A549 (cell line): ENCODE results near the gene PDK4. TPM values are rescaled to one million over a fixed set of nuclear protein-coding genes. Genes with fewer than 3 reads are reported as not detected.

ENCODE experiments used
- ATAC-seq, 2 experiments: fragments of 200-7000 bp in 1 of 2; fragments of >200 bp in 1 of 2; cut with Nextera tagmentation in 1 of 2; cut with Tn5 transposase in 1 of 2; 3 replicates each; pipeline versions ENCODE4 v1.8.0 to v1.9.1; 2018 to 2020; ENCODE audit warnings: mild to moderate bottlenecking in 1 of 2, moderate library complexity in 1 of 2
- CTCF ChIA-PET: fragments of 300-600 bp; sonication (Branson Sonifier 250); formaldehyde crosslinking; extraction: SDS; loops from one replicate; lab custom pipeline; 2021; ENCODE audit warnings: antibody characterized with exemption, inconsistent platforms; lab: Yijun Ruan, JAX
- POLR2A ChIA-PET: fragments of 350-600 bp; formaldehyde crosslinking; extraction: SDS; loops from one replicate; lab custom pipeline; 2021; ENCODE audit warnings: antibody characterized with exemption, inconsistent platforms; lab: Yijun Ruan, JAX
- DNase-seq, 2 experiments: peaks; one replicate each; pipeline versions ENCODE4 v3.0.0 to v3.0.0-alpha.2; 2011 to 2016; ENCODE audit warnings: low read depth in 1 of 2, low spot score in 1 of 2
- FAIRE-seq: peaks from 2 replicates; lab custom pipeline; 2011; peaks lifted over from hg19 to GRCh38; lab: Jason Lieb, UNC
- H3K27ac ChIP-seq, 2 experiments: fragments of >200 bp; sonication (Bioruptor Twin); formaldehyde crosslinking; 3 replicates each; pipeline ENCODE4 v1.5.1; 2016 to 2017
- H3K4me1 ChIP-seq: fragments of >200 bp; sonication (Bioruptor Twin); formaldehyde crosslinking; 3 replicates; pipeline ENCODE4 v1.6.1; 2016
- H3K4me2 ChIP-seq: fragments of >200 bp; sonication (Bioruptor Twin); formaldehyde crosslinking; 3 replicates; pipeline ENCODE4 v1.6.1; 2016
- H3K4me3 ChIP-seq: fragments of >200 bp; sonication (Bioruptor Twin); formaldehyde crosslinking; 3 replicates; pipeline ENCODE4 v1.5.1; 2016
- H3K9me3 ChIP-seq: fragments of >200 bp; sonication (Bioruptor Twin); formaldehyde crosslinking; 3 replicates; pipeline ENCODE4 v1.6.1; 2016
- ATOH8 ChIP-seq: fragments of 250-450 bp; sonication (Bioruptor Pico); IDR thresholded peaks from 2 replicates; pipeline ENCODE4 v1.5.0; 2020; ENCODE audit warnings: low read depth, mild to moderate bottlenecking, moderate library complexity
- BCL3 ChIP-seq: fragments of >200 bp; sonication (Bioruptor Twin); formaldehyde crosslinking; IDR thresholded peaks from 3 replicates; pipeline ENCODE4 v1.6.1; 2016
- CBX2 ChIP-seq: fragments of 200-600 bp; sonication (generic); IDR thresholded peaks from 2 replicates; pipeline ENCODE4 v1.6.1; 2016; ENCODE audit warnings: low read depth, mild to moderate bottlenecking, borderline replicate concordance
- CEBPB ChIP-seq, 2 experiments: fragments of >200 bp in 1 of 2; sonication (Bioruptor Twin) in 1 of 2; formaldehyde crosslinking in 1 of 2; IDR thresholded peaks; 2 replicates each; pipeline ENCODE4 v1.6.1; 2012 to 2016
- FOSL2 ChIP-seq, 2 experiments: fragments of 450-650 bp in 1 of 2; fragments of >200 bp in 1 of 2; sonication (Bioruptor Twin) in 1 of 2; formaldehyde crosslinking; IDR thresholded peaks; 2 replicates each; pipeline versions ENCODE4 v1.5.0 to v1.6.1; 2016 to 2020; ENCODE audit warnings: mild to moderate bottlenecking in 1 of 2, moderate library complexity in 1 of 2
- HEYL ChIP-seq: fragments of 250-450 bp; sonication (Bioruptor Pico); IDR thresholded peaks from 2 replicates; pipeline ENCODE4 v1.8.0; 2021; ENCODE audit warnings: mild to moderate bottlenecking, moderate library complexity
- HOXB13 ChIP-seq: fragments of 250-450 bp; sonication (Bioruptor Pico); IDR thresholded peaks from 2 replicates; pipeline ENCODE4 v1.5.0; 2020; ENCODE audit warnings: low read depth, mild to moderate bottlenecking, moderate library complexity
- JUN ChIP-seq, 2 experiments: fragments of >200 bp; sonication (Bioruptor Twin); formaldehyde crosslinking; IDR thresholded peaks; 2 replicates in 1 of 2; 3 replicates in 1 of 2; pipeline ENCODE4 v1.6.1; 2016 to 2017
- MAFK ChIP-seq: fragments of 450-650 bp; IDR thresholded peaks from 2 replicates; pipeline ENCODE4 v1.6.1; 2014; ENCODE audit not compliant: partially characterized antibody
- MAZ ChIP-seq: fragments of 150-350 bp; IDR thresholded peaks from 2 replicates; pipeline ENCODE4 v1.6.1; 2014; ENCODE audit warnings: antibody characterized with exemption, low read depth, low read length, borderline replicate concordance
- NPAS2 ChIP-seq: fragments of 250-450 bp; sonication (Bioruptor Pico); IDR thresholded peaks from 2 replicates; pipeline ENCODE4 v1.8.0; 2022; ENCODE audit warnings: mild to moderate bottlenecking, moderate library complexity, borderline replicate concordance
- RAD21 ChIP-seq, 2 experiments: fragments of >200 bp in 1 of 2; sonication (Bioruptor Twin) in 1 of 2; formaldehyde crosslinking in 1 of 2; IDR thresholded peaks in 1 of 2; conservative IDR thresholded peaks in 1 of 2; 2 replicates in 1 of 2; 3 replicates in 1 of 2; pipeline ENCODE4 v1.6.1; 2012 to 2018; ENCODE audit warnings: inconsistent platforms in 1 of 2
- RCOR1 ChIP-seq: fragments of 150-350 bp; IDR thresholded peaks from 2 replicates; pipeline ENCODE4 v1.6.1; 2014; ENCODE audit warnings: antibody characterized with exemption, low read length, low read depth
- SMC3 ChIP-seq: fragments of >200 bp; sonication (Bioruptor Twin); formaldehyde crosslinking; IDR thresholded peaks from 3 replicates; pipeline ENCODE4 v1.6.1; 2018; ENCODE audit warnings: inconsistent platforms
- WGBS: methylation state at CpG from one replicate; pipeline ENCODE4 v1.1.6; 2017; ENCODE audit errors: missing lambda C conversion rate; 5-methylcytosine and 5-hydroxymethylcytosine counted together
- polyA plus RNA-seq, 4 experiments: library from polyadenylated mRNA; depleted of rRNA in 3 of 4; stranded (reverse); fragments of >200 nt; fragmentation: RNase III in 1 of 4; extraction: RNeasy Plus Mini Kit Qiagen cat#74134 plus additional on column Dnase treatment in 1 of 4; gene quantifications; 2 replicates in 3 of 4; 3 replicates in 1 of 4; pipeline ENCODE4 v1.2.3, GENCODE V29; 2011 to 2017
- TF ChIP-seq, protein P1 (sequence below): fragments of 150-350 bp; IDR thresholded peaks from 2 replicates; pipeline ENCODE4 v1.6.1; 2014; ENCODE audit warnings: low read depth, mild to moderate bottlenecking, low read length
- TF ChIP-seq, protein P2 (sequence below): fragments of >200 bp; sonication (Bioruptor Twin); formaldehyde crosslinking; IDR thresholded peaks from 3 replicates; pipeline ENCODE4 v1.5.1; 2016

The PDK4 gene
- polyA plus RNA-seq, 2 of the 4 experiments (the other 2 are of a cell fraction): 8.6 to 21.9 TPM

GRCh38 chr7:95545007-95545615 is 51.2 kb downstream of the PDK4 start:
- H3K27ac ChIP-seq: peak overlapping the region; percentile 67
- FAIRE-seq (peak; percentile 49), ATAC-seq (peak; percentile 92 to 95), DNase-seq (peak; percentile 68 to 71)
- H3K4me2 ChIP-seq: peak overlapping the region; percentile 73
- peaks cover 24% of the 10 kb centered on the region for H3K4me1 ChIP-seq
- no peaks in the 10 kb centered on the region for H3K9me3 ChIP-seq
- CTCF ChIA-PET: interaction anchor here (0.7 to 9.5 kb wide), 25 partner anchors 9 to 155 kb away, joined by 3 to 146 read pairs (median 4); no protein-coding TSS in a partner anchor
- TF ChIP-seq CEBPB (IDR thresholded peaks at IDR 0.05) (0 out of 4 replicates have a peak, but pooled peaks of 1 of the 2 experiments have one; percentile 5), FOSL2 (IDR thresholded peaks at IDR 0.05) (no peak), FOSL2 (CRISPR knock-in tag; IDR thresholded peaks at IDR 0.05) (peak; percentile 92), SMC3 (peak; percentile 75), HOXB13 (CRISPR knock-in tag) (no peak), RAD21 (conservative IDR thresholded peaks at IDR 0.05 in 1 of 2, IDR thresholded peaks at IDR 0.05 in 1 of 2) (peak; percentile 73 to 76)
- TF ChIP-seq, protein P1, sequence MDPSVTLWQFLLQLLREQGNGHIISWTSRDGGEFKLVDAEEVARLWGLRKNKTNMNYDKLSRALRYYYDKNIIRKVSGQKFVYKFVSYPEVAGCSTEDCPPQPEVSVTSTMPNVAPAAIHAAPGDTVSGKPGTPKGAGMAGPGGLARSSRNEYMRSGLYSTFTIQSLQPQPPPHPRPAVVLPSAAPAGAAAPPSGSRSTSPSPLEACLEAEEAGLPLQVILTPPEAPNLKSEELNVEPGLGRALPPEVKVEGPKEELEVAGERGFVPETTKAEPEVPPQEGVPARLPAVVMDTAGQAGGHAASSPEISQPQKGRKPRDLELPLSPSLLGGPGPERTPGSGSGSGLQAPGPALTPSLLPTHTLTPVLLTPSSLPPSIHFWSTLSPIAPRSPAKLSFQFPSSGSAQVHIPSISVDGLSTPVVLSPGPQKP: no peak
- TF ChIP-seq, protein P2, sequence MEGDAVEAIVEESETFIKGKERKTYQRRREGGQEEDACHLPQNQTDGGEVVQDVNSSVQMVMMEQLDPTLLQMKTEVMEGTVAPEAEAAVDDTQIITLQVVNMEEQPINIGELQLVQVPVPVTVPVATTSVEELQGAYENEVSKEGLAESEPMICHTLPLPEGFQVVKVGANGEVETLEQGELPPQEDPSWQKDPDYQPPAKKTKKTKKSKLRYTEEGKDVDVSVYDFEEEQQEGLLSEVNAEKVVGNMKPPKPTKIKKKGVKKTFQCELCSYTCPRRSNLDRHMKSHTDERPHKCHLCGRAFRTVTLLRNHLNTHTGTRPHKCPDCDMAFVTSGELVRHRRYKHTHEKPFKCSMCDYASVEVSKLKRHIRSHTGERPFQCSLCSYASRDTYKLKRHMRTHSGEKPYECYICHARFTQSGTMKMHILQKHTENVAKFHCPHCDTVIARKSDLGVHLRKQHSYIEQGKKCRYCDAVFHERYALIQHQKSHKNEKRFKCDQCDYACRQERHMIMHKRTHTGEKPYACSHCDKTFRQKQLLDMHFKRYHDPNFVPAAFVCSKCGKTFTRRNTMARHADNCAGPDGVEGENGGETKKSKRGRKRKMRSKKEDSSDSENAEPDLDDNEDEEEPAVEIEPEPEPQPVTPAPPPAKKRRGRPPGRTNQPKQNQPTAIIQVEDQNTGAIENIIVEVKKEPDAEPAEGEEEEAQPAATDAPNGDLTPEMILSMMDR: peak; percentile 70
- WGBS: 1% methylated on average over 3 of the region's 3 CpGs
- POLR2A ChIA-PET: interaction anchor here (0.6 to 1.0 kb wide), 3 partner anchors 141 to 1108 kb away, joined by 3 to 9 read pairs (median 4); no protein-coding TSS in a partner anchor
- peak overlapping the region; percentile 34 for H3K4me3 ChIP-seq

DNA sequence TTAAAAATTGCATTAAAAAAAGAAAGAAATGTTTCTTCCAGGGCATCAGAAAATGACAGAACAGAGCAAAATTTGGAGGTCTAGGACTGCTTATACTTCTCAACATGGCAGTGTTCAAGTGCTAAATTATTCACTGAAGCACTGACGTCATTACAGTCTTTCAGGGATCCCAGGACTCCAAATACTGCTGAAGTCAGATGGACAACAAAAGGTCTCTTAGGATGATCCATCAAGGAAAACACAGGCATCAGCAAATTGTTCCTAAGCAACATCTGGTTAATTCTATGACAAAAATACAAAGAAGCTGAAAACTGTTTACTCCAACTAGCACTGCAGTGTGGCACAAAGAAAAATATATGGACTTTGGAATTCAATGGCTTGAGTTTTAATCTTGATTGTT is 52.1 kb downstream of the PDK4 start:
- Histone ChIP-seq H3K9me3 (no peaks in the 10 kb centered on the region), H3K27ac (peak overlapping the region in 1 of 2 experiments; percentile 67; a peak in 1 of 6 replicates), H3K4me3 (no peak overlapping the region), H3K4me2 (no peak overlapping the region), H3K4me1 (peaks cover 17% of the 10 kb centered on the region; the same call in 2 of the 3 replicates)
- ATAC-seq: no peak
- ChIA-PET CTCF (interaction anchor here (0.7 to 9.5 kb wide), 18 partner anchors 8 to 145 kb away, joined by 3 to 146 read pairs (median 5); no protein-coding TSS in a partner anchor), POLR2A (no interaction called here)
- peak; percentile 58 for TF ChIP-seq MAFK
- TF ChIP-seq SMC3: no peak
- TF ChIP-seq ATOH8 (CRISPR knock-in tag): no peak
- TF ChIP-seq MAZ: no peak
- TF ChIP-seq CBX2: no peak
- TF ChIP-seq NPAS2 (CRISPR knock-in tag): no peak
- no peak for DNase-seq
- 52% methylated on average over 1 of the region's 1 CpG for WGBS
- FAIRE-seq: no peak

DNA sequence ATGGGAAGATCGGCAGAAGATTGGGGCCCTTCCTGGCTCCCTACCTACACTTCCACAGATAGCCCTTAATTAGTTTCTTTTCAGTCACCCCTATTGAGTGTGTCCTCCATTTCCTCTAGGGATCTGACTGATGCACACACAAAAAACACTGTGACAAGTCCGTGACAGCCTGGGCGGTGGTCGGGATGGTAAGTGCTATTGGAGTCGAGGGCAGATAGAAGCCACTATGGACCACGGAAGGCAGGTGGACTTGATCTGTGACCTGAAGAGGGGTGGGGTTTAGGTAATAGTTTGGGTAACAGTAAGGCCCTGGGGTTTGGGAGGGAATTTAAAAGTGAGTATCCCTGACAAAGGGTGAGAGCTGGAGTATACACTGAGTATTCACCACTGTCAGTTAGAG is 53.0 kb downstream of the PDK4 start:
- DNase-seq: no peak
- Histone ChIP-seq H3K4me2 (no peak overlapping the region), H3K4me1 (peaks cover 17% of the 10 kb centered on the region; the same call in 2 of the 3 replicates), H3K4me3 (no peak overlapping the region), H3K9me3 (no peaks in the 10 kb centered on the region), H3K27ac (0 out of 6 replicates have a peak overlapping the region, but pooled peaks of 1 of the 2 experiments have one; percentile 14)
- ChIA-PET CTCF (interaction anchor here (1.0 to 9.5 kb wide), 7 partner anchors 15 to 146 kb away, joined by 3 to 146 read pairs (median 15); no protein-coding TSS in a partner anchor), POLR2A (no interaction called here)
- 87% methylated on average over 6 of the region's 6 CpGs for WGBS
- FAIRE-seq: no peak
- TF ChIP-seq RCOR1 (no peak), HEYL (CRISPR knock-in tag) (no peak), JUN (IDR thresholded peaks at IDR 0.05) (no peak), BCL3 (no peak)
- no peak for ATAC-seq
